ENCODE data around the gene DIP2A.

The DIP2A gene

GRCh38 chr21:46414965-46415275 is 43.8 kb upstream of the DIP2A start:
- Histone ChIP-seq H4K20me1 (ENCODE audit: insufficient read depth) (no peaks in the 10 kb centered on the region), H3K4me1 (ENCODE audit: low read depth, poor library complexity, severe bottlenecking) (no peaks in the 10 kb centered on the region), H2AFZ (ENCODE audit: low read depth) (no peak overlapping the region), H3K4me3 (IDR thresholded peaks at IDR 0.05; ENCODE audit: insufficient read depth, low read depth, low read length) (no peak overlapping the region), H3K27me3 (ENCODE audit: insufficient read depth, low read depth) (no peaks in the 10 kb centered on the region), H3K79me2 (ENCODE audit: insufficient read depth, low read depth) (no peaks in the 10 kb centered on the region), H3K27ac (no peak overlapping the region), H3K4me2 (no peak overlapping the region), H3K9ac (no peak overlapping the region), H3K36me3 (ENCODE audit: insufficient read depth) (no peaks in the 10 kb centered on the region)
- TF ChIP-seq, protein P1, sequence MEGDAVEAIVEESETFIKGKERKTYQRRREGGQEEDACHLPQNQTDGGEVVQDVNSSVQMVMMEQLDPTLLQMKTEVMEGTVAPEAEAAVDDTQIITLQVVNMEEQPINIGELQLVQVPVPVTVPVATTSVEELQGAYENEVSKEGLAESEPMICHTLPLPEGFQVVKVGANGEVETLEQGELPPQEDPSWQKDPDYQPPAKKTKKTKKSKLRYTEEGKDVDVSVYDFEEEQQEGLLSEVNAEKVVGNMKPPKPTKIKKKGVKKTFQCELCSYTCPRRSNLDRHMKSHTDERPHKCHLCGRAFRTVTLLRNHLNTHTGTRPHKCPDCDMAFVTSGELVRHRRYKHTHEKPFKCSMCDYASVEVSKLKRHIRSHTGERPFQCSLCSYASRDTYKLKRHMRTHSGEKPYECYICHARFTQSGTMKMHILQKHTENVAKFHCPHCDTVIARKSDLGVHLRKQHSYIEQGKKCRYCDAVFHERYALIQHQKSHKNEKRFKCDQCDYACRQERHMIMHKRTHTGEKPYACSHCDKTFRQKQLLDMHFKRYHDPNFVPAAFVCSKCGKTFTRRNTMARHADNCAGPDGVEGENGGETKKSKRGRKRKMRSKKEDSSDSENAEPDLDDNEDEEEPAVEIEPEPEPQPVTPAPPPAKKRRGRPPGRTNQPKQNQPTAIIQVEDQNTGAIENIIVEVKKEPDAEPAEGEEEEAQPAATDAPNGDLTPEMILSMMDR (conservative IDR thresholded peaks at IDR 0.05; ENCODE audit: low read depth, low read length): no peak

DNA sequence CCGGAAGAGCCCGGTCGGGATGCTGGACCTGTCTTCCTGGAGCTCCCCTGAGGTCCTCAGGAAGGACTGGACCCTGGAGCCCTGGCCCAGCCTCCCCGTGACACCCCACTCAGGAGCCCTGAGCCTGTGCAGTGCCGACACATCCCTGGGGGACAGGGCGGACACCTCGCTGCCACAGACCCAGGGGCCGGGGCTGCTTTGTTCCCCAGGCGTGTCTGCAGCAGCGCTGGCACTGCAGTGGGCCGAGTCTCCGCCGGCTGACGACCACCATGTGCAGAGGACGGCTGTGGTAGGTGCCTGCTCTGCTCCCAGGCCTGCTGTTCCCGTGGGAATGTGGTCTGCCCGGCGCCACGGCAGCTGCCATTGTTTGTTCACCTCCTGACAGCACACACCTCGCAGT is 42.1 kb upstream of the DIP2A start:
- Histone ChIP-seq H3K4me2 (no peak overlapping the region), H3K27me3 (ENCODE audit: insufficient read depth, low read depth) (no peaks in the 10 kb centered on the region), H3K36me3 (ENCODE audit: insufficient read depth) (no peaks in the 10 kb centered on the region), H4K20me1 (ENCODE audit: insufficient read depth) (no peaks in the 10 kb centered on the region), H3K9ac (no peak overlapping the region), H3K4me3 (IDR thresholded peaks at IDR 0.05; ENCODE audit: insufficient read depth, low read depth, low read length) (no peak overlapping the region), H2AFZ (ENCODE audit: low read depth) (no peak overlapping the region), H3K79me2 (ENCODE audit: insufficient read depth, low read depth) (no peaks in the 10 kb centered on the region), H3K27ac (no peak overlapping the region), H3K4me1 (ENCODE audit: low read depth, poor library complexity, severe bottlenecking) (no peaks in the 10 kb centered on the region)
- TF ChIP-seq, protein P1 (conservative IDR thresholded peaks at IDR 0.05; ENCODE audit: low read depth, low read length): no peak

- H3K4me1 ChIP-seq (ENCODE audit: low read depth, poor library complexity, severe bottlenecking): no peaks in the 10 kb centered on the region
- H3K4me2 ChIP-seq: no peak overlapping the region
- H3K36me3 ChIP-seq (ENCODE audit: insufficient read depth): no peaks in the 10 kb centered on the region
- TF ChIP-seq, protein P1 (conservative IDR thresholded peaks at IDR 0.05; ENCODE audit: low read depth, low read length): no peak
- no peak overlapping the region for H3K27ac ChIP-seq
- no peak overlapping the region for H2AFZ ChIP-seq (ENCODE audit: low read depth)
- no peak overlapping the region for H3K9ac ChIP-seq
- H3K79me2 ChIP-seq (ENCODE audit: insufficient read depth, low read depth): no peaks in the 10 kb centered on the region
- H3K27me3 ChIP-seq (ENCODE audit: insufficient read depth, low read depth): no peaks in the 10 kb centered on the region
- H3K4me3 ChIP-seq (IDR thresholded peaks at IDR 0.05; ENCODE audit: insufficient read depth, low read depth, low read length): no peak overlapping the region
- H4K20me1 ChIP-seq (ENCODE audit: insufficient read depth): no peaks in the 10 kb centered on the region
Measured at GRCh38 chr21:46418265-46418946, 40.3 kb upstream of the DIP2A start.

- no peaks in the 10 kb centered on the region for H4K20me1 ChIP-seq (ENCODE audit: insufficient read depth)
- H3K9ac ChIP-seq: no peak overlapping the region
- no peaks in the 10 kb centered on the region for H3K36me3 ChIP-seq (ENCODE audit: insufficient read depth)
- H3K4me1 ChIP-seq (ENCODE audit: low read depth, poor library complexity, severe bottlenecking): no peaks in the 10 kb centered on the region
- no peak overlapping the region for H2AFZ ChIP-seq (ENCODE audit: low read depth)
- no peaks in the 10 kb centered on the region for H3K27me3 ChIP-seq (ENCODE audit: insufficient read depth, low read depth)
- H3K4me2 ChIP-seq: no peak overlapping the region
- TF ChIP-seq, protein P1 (conservative IDR thresholded peaks at IDR 0.05; ENCODE audit: low read depth, low read length): no peak
- H3K27ac ChIP-seq: no peak overlapping the region
- H3K4me3 ChIP-seq (IDR thresholded peaks at IDR 0.05; ENCODE audit: insufficient read depth, low read depth, low read length): no peak overlapping the region
- no peaks in the 10 kb centered on the region for H3K79me2 ChIP-seq (ENCODE audit: insufficient read depth, low read depth)
Measured at GRCh38 chr21:46420241-46421190, 38.2 kb upstream of the DIP2A start.
